Glutamatergic neuron (in vitro differentiated cells): ENCODE results near the gene ADRA2C. TPM values are rescaled to one million over a fixed set of nuclear protein-coding genes. Genes with fewer than 3 reads are reported as not detected.

Source experiments
- DNase-seq: peaks from one replicate; pipeline ENCODE4 v3.0.0; 2022
- H3K27ac Mint-ChIP-seq: one replicate; pipeline ENCODE4 v1.8.0; 2020; ENCODE audit warnings: mild to moderate bottlenecking, mixed read lengths, inconsistent platforms; ENCODE audit not compliant: unreplicated experiment
- H3K27me3 Mint-ChIP-seq: one replicate; pipeline ENCODE4 v1.8.0; 2020; ENCODE audit warnings: mild to moderate bottlenecking, moderate library complexity, mixed read lengths, inconsistent platforms; ENCODE audit not compliant: unreplicated experiment
- H3K36me3 Mint-ChIP-seq: one replicate; pipeline ENCODE4 v1.8.0; 2020; ENCODE audit warnings: mild to moderate bottlenecking, mixed read lengths, inconsistent platforms; ENCODE audit not compliant: unreplicated experiment
- H3K4me1 Mint-ChIP-seq: one replicate; pipeline ENCODE4 v1.8.0; 2020; ENCODE audit warnings: mild to moderate bottlenecking, low read depth, mixed read lengths, inconsistent platforms; ENCODE audit not compliant: unreplicated experiment
- H3K4me3 Mint-ChIP-seq: one replicate; pipeline ENCODE4 v1.8.0; 2020; ENCODE audit warnings: mild to moderate bottlenecking, mixed read lengths, inconsistent platforms; ENCODE audit not compliant: unreplicated experiment
- H3K9me3 Mint-ChIP-seq: one replicate; pipeline ENCODE4 v1.8.0; 2020; ENCODE audit warnings: mild to moderate bottlenecking, moderate library complexity, mixed read lengths, inconsistent platforms; ENCODE audit not compliant: unreplicated experiment
- total RNA-seq: library from RNA; stranded (reverse); fragmentation: NEBNext Ultra II Directional; extraction: Animal tissue kit (Norgen Biotek cat#: 25700); gene quantifications from one replicate; pipeline ENCODE4 v1.2.1, GENCODE V29; 2021; ENCODE audit not compliant: unreplicated experiment
- TF ChIP-seq, protein P1 (sequence below): fragments of 200-600 bp; sonication (generic); IDR thresholded peaks from one replicate; pipeline ENCODE4 v1.5.0; 2021; ENCODE audit not compliant: partially characterized antibody, unreplicated experiment

The ADRA2C gene
- total RNA-seq, 1 donor from 2014 or later = 4.8 TPM

- Mint-ChIP-seq H3K4me1 (peaks cover 5% of the 10 kb centered on the region), H3K9me3 (peaks cover 4% of the 10 kb centered on the region), H3K27ac (no peak overlapping the region), H3K36me3 (no peaks in the 10 kb centered on the region), H3K4me3 (no peak overlapping the region), H3K27me3 (peaks cover under 1% of the 10 kb centered on the region)
- TF ChIP-seq, protein P1, sequence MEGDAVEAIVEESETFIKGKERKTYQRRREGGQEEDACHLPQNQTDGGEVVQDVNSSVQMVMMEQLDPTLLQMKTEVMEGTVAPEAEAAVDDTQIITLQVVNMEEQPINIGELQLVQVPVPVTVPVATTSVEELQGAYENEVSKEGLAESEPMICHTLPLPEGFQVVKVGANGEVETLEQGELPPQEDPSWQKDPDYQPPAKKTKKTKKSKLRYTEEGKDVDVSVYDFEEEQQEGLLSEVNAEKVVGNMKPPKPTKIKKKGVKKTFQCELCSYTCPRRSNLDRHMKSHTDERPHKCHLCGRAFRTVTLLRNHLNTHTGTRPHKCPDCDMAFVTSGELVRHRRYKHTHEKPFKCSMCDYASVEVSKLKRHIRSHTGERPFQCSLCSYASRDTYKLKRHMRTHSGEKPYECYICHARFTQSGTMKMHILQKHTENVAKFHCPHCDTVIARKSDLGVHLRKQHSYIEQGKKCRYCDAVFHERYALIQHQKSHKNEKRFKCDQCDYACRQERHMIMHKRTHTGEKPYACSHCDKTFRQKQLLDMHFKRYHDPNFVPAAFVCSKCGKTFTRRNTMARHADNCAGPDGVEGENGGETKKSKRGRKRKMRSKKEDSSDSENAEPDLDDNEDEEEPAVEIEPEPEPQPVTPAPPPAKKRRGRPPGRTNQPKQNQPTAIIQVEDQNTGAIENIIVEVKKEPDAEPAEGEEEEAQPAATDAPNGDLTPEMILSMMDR = no peak
- no peak for DNase-seq
These were observed 44.8 kb downstream of the ADRA2C start for GRCh38 chr4:3810796-3811485.

- Mint-ChIP-seq H3K36me3 (no peaks in the 10 kb centered on the region), H3K9me3 (peaks cover 4% of the 10 kb centered on the region), H3K27ac (no peak overlapping the region), H3K4me3 (no peak overlapping the region), H3K4me1 (peaks cover 5% of the 10 kb centered on the region), H3K27me3 (peaks cover 2% of the 10 kb centered on the region)
- TF ChIP-seq, protein P1 = no peak
- DNase-seq = no peak
These were observed 45.4 kb downstream of the ADRA2C start for GRCh38 chr4:3811621-3812020.

GRCh38 chr4:3812211-3812934 is 46.2 kb downstream of the ADRA2C start:
- no peaks in the 10 kb centered on the region for H3K36me3 Mint-ChIP-seq
- DNase-seq = no peak
- peaks cover 2% of the 10 kb centered on the region for H3K27me3 Mint-ChIP-seq
- TF ChIP-seq, protein P1 = no peak
- H3K9me3 Mint-ChIP-seq = peaks cover 4% of the 10 kb centered on the region
- H3K27ac Mint-ChIP-seq = no peak overlapping the region
- no peak overlapping the region for H3K4me3 Mint-ChIP-seq
- peaks cover 5% of the 10 kb centered on the region for H3K4me1 Mint-ChIP-seq

GRCh38 chr4:3813151-3814052 is 47.2 kb downstream of the ADRA2C start:
- Mint-ChIP-seq H3K4me3 (no peak overlapping the region), H3K9me3 (peaks cover 6% of the 10 kb centered on the region), H3K36me3 (no peaks in the 10 kb centered on the region), H3K27me3 (peaks cover 2% of the 10 kb centered on the region), H3K4me1 (no peaks in the 10 kb centered on the region), H3K27ac (no peak overlapping the region)
- DNase-seq = no peak
- TF ChIP-seq, protein P1 = no peak
